GM12891 (cell line): ENCODE measurements around the gene HELZ2.

Experiments
- PAX5 ChIP-seq: IDR thresholded peaks from 2 replicates; pipeline ENCODE4 v1.6.1; 2011; ENCODE audit warnings: low read length, moderate library complexity, mild to moderate bottlenecking; ENCODE audit not compliant: insufficient read depth, severe bottlenecking
- POLR2A ChIP-seq: IDR thresholded peaks from 2 replicates; pipeline ENCODE4 v1.6.1; 2011; ENCODE audit warnings: low read depth, low read length, control low read depth
- POLR2AphosphoS5 ChIP-seq: IDR thresholded peaks from 2 replicates; pipeline ENCODE4 v1.6.1; 2011; ENCODE audit warnings: low read depth, low read length, control low read depth
- POU2F2 ChIP-seq: IDR thresholded peaks from 2 replicates; pipeline ENCODE4 v1.6.1; 2011; ENCODE audit warnings: low read depth, mild to moderate bottlenecking, control low read depth, low read length, moderate library complexity
- SPI1 ChIP-seq: IDR thresholded peaks from 2 replicates; pipeline ENCODE4 v1.6.1; 2011; ENCODE audit warnings: low read depth, low read length, control low read depth
- TAF1 ChIP-seq: IDR thresholded peaks from 2 replicates; pipeline ENCODE4 v1.6.1; 2011; ENCODE audit warnings: low read depth, low read length, control low read depth

- TF ChIP-seq POLR2A, result no peak
- TF ChIP-seq POLR2AphosphoS5, result no peak
- TF ChIP-seq POU2F2, result no peak
- TF ChIP-seq SPI1, result no peak
- no peak for TF ChIP-seq TAF1
- no peak for TF ChIP-seq PAX5
Observed at GRCh38 chr20:63536241-63536977, 37.6 kb downstream of the HELZ2 start.
